ENCODE data around the gene SGMS1. TPM values are rescaled to one million over a fixed set of nuclear protein-coding genes. Genes with fewer than 3 reads are reported as not detected.

SGMS1 gene
- total RNA-seq, 1 donor from 2014 or later, result 128 TPM

DNA sequence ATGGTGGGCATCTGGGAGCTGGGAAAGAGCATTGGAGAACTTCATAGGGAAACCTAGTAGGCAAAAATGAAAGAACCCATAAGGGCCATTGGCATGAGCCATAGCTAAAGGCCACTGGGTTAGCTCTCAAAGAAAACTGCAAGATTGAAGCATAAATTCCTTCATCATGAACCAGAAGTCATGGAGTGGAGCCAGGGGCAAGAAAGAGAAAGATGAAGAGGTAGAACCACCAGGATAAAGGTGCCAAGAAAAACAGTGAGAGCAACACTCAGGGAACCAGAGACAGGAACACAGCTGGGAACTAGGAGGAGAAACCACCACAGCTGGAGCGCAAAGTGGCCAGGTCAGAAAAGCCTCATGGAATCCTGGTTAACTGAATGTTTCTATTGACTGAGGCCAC is 11.5 kb upstream of the SGMS1 start:
- intact Hi-C loops (cut with DNase I), result no loop called here
- Histone ChIP-seq H3K9me3 (no peaks in the 10 kb centered on the region), H3K36me3 (no peaks in the 10 kb centered on the region), H3K27me3 (no peaks in the 10 kb centered on the region), H3K4me1 (peaks cover 0 to 3% of the 10 kb centered on the region in 2 donors), H3K27ac (no peak overlapping the region), H3K4me3 (no peak overlapping the region)
- no peak for DNase-seq (ENCODE audit: low spot score in 2 of 2)
- no peak for TF ChIP-seq CTCF (IDR thresholded peaks at IDR 0.05)

DNA sequence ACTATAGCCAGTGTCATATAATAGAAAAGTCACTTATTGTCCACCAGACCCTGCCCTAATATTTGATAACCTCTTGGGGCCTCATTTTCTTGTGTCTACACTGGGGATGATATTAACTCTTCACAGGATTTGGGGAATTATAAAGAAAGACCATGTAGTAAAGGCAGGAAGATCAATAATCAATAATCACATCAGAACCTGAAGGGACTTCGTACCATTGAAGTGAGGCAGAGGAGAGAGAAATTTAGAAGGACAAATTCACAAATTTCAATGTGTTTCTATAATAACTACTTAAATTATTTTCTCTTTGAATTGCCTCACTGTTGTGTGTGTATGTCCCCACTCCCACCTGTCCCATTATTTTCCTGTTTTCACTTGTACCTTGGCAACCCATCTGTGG is 10.7 kb upstream of the SGMS1 start:
- Histone ChIP-seq H3K9me3 (no peaks in the 10 kb centered on the region), H3K27me3 (no peaks in the 10 kb centered on the region), H3K4me3 (no peak overlapping the region), H3K36me3 (no peaks in the 10 kb centered on the region), H3K4me1 (peaks cover 0 to 3% of the 10 kb centered on the region in 2 donors), H3K27ac (no peak overlapping the region)
- TF ChIP-seq CTCF (IDR thresholded peaks at IDR 0.05), result no peak
- intact Hi-C loops (cut with DNase I), result no loop called here
- DNase-seq (ENCODE audit: low spot score in 2 of 2), result no peak

DNA sequence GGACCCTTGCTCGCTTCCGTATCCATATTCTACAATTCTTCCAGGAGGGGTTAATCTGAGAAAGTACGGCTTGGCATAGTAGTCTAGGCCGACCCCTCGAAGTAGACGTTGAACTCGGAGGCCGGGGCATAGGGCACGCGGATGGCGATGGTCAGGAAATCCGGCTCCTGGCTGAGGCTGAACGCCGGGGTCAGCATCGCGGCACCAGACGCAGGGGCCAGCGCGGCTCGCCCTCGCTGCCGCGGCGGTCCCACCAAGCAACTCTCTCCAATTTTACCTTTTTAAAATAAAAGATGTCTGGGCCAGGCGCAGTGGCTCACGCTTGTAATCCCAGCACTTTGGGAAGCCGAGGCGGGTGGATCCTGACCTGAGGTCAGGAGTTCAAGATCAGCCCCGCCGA is 7.3 kb upstream of the SGMS1 start:
- no peak for TF ChIP-seq CTCF (IDR thresholded peaks at IDR 0.05)
- no peaks in the 10 kb centered on the region for H3K9me3 ChIP-seq

DNA sequence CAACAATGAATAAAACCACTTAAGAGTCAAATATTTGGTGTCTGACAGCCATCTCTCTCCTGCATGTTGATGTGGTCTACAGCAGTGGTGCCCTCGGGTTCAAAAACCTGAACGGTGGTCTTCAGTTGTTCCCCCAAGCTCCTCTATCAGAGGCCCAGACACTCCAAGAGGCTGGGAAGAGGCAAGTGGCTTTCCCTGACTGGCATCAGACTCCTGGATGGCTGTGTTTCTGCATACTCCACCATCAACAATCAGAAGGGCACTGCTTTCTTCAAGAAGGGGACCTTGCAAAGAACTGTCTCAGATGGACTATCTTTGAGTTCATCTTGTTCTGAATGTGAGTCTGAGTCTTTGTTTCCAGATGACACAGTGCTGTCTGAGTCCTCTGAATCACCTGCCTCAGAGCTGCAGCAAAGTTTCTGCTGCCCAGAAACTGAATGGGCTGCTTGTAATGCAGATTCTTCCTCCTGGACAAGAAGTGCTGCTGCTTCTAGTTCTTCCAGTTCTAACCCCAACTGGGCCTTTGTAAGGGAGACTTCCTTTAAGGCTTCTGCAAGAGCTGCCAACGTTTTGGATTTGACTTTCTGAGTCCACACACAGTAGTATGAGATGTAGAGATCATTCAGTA is 5.9 kb upstream of the SGMS1 start:
- DNase-seq (ENCODE audit: low spot score in 2 of 2), result no peak
- no peak for TF ChIP-seq CTCF (IDR thresholded peaks at IDR 0.05)
- H3K4me3 ChIP-seq, result no peak overlapping the region
- H3K36me3 ChIP-seq, result no peaks in the 10 kb centered on the region
- no peaks in the 10 kb centered on the region for H3K4me1 ChIP-seq
- intact Hi-C loops (cut with DNase I), result loop anchor here (10.0 kb wide), 1 partner anchor 1975 kb away; no protein-coding TSS in a partner anchor
- no peaks in the 10 kb centered on the region for H3K27me3 ChIP-seq
- H3K27ac ChIP-seq, result no peak overlapping the region
- no peaks in the 10 kb centered on the region for H3K9me3 ChIP-seq

More for the DNA sequence above, 7.3 kb upstream of the SGMS1 start:
- intact Hi-C loops (cut with DNase I), result no loop called here
- Histone ChIP-seq H3K27me3 (no peaks in the 10 kb centered on the region), H3K4me3 (no peak overlapping the region), H3K4me1 (peaks cover 0 to 3% of the 10 kb centered on the region in 2 donors), H3K36me3 (no peaks in the 10 kb centered on the region), H3K27ac (no peak overlapping the region)
- no peak for DNase-seq (ENCODE audit: low spot score in 2 of 2)

DNA sequence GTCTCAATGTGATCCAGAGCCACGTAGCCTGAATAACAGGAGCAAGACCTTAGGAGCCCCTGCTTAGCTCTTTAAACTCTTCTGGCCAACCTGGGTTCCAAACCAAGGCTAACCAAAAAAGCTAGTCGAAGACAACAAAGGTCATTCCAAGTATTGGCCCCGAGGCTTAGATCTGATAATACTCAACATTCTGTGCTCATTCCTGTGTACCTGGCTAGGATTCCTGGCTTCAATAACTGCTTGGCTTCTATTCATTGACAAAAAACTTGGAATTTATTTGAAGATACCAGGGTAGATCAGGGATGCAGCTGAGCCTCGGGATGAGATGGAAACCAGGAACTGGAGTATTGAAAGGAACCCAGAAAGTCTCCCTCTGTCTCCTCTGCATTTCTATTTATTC is 4.1 kb upstream of the SGMS1 start:
- Histone ChIP-seq H3K4me1 (no peaks in the 10 kb centered on the region), H3K27me3 (no peaks in the 10 kb centered on the region), H3K27ac (no peak overlapping the region), H3K36me3 (no peaks in the 10 kb centered on the region), H3K4me3 (no peak overlapping the region), H3K9me3 (no peaks in the 10 kb centered on the region)
- TF ChIP-seq CTCF (IDR thresholded peaks at IDR 0.05), result no peak
- intact Hi-C loops (cut with DNase I), result loop anchor here (10.0 kb wide), 1 partner anchor 1973 kb away; no protein-coding TSS in a partner anchor
- DNase-seq (ENCODE audit: low spot score in 2 of 2), result no peak

Data from ascending aorta (tissue), 2 donors.